NCI-H1048 (cell line): ENCODE results near the gene FASTKD2.

Experiments used
- DNase-seq: peaks from one replicate; lab custom pipeline; 2025; lab: John Stamatoyannopoulos, UW

The FASTKD2 gene

DNA sequence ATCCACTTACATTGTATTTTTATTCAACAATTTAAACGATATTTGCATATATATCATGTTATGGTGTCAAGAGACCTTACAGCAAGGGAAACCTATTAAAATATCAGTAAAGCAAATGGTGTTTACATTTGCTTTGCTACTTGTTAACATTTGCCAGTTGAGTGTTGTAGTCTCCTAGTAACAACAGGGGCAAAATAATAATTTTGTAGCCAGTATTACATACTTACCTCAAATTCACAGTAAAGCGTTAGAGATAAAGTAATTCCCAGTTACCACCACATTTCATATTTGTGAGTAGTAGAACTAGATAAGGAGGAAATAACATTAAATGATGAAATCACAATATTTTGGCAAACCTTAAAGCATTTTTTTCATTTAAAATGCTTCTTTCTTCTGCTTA, 71.3 kb downstream of the FASTKD2 start:
- DNase-seq, result no peak

DNA sequence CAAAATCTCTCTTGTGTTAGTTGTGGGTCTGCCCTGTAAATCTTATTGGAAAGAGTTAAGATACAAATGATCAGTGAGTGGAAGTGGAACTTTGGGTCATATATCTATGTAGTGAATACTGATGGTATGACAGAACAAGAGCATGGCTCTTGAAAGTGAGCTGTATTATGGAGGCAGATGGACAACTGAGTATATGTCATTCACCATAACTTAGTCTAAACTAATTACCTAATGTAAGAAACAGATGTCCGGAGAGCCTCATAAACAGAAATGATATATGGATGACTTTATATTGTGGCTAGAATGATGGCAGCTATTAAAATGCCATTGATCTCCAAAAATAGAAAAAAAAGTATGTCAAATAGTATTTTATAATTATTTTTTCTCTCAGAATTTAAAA, 72.4 kb downstream of the FASTKD2 start:
- no peak for DNase-seq

DNA sequence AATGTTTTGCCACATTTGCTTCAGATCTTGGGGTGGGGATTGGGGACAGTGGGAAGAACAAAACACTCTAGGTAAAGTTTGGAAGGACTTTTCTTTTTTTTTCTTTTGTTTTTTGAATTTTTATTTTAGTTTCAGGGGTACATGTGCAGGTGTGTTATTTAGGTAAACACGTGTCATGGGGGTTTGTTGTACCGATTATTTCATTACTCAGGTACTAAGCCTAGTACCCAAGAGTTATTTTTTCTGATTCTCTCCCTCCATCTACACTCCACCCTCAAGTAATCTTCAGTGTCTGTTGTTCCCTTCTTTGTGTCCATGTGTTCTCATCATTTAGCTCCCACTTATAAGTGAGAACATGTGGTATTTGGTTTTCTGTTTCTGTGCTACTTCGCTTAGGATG, 73.3 kb downstream of the FASTKD2 start:
- DNase-seq, result no peak

DNA sequence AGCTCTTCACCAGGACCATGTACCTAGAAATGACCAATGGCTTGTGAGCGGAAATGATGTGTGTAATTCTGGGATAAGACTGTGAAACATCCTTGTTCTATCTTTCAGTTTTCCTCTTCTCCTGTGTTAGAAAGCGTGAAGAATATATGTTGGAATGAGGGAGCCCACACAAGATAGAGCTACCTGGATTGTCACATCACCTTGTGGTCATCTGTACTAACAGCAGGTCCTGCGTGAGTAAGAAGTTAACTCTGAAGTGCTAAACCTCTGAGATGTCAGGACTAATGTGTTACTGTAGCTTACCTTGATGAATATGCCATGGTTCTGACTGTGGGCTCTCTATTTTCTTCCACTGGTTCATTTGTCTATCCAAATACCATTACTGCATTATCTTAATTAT, 75.6 kb downstream of the FASTKD2 start:
- no peak for DNase-seq
